ENCODE results near the gene SOS1.

- TF ChIP-seq POLR2A (IDR thresholded peaks at IDR 0.05; ENCODE audit: low read length): no peak
- TF ChIP-seq GATA1 (IDR thresholded peaks at IDR 0.05; ENCODE audit: low read depth, low read length): no peak
These were observed 180.1 kb downstream of the SOS1 start for GRCh38 chr2:38940746-38941145.
